NCI-H460 (cell line): Measurements from ENCODE around the gene RITA1. TPM values are rescaled to one million over a fixed set of nuclear protein-coding genes. Genes with fewer than 3 reads are reported as not detected.

Experiments
- DNase-seq: peaks from one replicate; pipeline ENCODE4 v3.0.0-alpha.2; 2016; ENCODE audit warnings: low read depth; ENCODE audit errors: extremely low read depth
- total RNA-seq: library from RNA; depleted of rRNA; stranded (reverse); fragments of >200 nt; shearing (Covaris generic); gene quantifications from 2 replicates; pipeline ENCODE4 v1.2.3, GENCODE V29; 2014

RITA1 gene
- total RNA-seq, 1 experiment from 2014 or later, result 22.3 TPM

DNA sequence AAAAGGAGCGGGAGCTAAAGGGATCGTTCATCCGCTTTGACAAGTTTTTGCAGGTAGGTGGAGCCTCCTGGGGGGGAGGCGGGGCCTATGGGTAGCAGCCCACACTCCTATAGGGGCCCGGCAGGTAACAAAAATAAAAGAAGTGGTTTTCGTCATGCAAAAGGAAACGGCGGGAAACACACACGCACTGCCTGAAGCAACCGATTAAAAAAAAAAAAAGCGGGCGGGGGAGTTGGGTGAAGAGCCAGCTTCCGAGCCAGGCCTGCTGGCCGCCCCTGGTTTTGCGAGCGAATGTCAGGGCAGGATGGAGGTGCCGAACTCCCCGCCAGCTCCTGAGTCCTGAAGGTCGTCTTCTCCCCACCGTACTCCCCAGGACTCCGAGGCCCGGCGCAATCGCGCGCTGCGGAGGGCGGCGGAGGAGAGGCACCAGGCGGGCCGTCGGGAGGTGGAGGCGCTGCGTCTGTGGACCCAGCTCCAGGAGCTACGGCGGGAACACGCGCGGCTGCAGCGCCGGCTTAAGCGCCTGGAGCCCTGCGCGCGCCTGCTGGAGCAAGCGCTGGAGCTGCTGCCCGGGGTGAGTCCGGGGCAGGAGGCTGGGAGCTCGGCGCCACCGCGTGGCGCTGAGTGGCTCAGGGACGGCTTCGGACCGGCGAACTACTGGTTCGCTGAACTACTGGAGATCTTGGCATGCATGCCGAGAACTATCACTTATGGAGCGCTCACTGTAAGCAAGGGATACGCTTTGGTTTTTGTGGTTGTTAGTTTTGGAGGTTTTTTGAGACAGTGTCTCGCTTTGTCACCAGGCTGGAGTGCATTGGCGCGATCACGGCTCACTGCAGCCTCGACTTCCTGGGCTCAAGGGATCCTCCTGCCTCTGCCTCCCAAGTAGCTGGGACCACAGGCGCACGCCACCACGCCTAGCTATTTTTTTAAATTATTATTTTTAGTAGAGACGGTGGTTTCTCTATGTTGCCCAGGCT, 32.4 kb upstream of the RITA1 start:
- DNase-seq, result peak; percentile 74

DNA sequence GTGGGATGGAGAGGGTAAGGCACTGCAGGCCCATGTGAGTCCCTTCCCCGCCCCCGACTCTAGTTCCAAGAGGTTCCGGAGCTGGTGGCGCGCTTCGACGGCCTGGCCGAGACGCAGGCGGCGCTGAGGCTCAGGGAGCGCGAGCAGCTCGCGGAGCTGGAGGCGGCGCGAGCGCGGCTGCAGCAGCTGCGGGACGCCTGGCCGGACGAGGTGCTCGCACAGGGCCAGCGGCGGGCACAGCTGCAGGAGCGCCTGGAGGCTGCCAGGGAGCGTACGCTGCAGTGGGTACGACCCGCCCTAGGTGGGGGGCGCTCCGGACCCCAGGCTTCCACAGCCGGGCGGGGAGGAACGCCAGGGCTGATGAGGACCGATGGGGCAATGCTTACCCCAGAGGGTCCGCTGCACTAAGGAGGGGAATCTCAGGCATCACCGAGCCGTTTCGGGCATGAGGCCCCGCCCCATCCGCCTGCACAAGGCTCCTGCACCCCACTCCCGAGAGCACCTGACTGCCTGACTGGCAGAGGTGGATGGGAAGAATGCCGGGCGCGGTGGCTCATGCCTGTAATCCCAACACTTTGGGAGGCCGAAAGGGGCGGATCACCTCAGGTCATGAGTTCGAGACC, 31.1 kb upstream of the RITA1 start:
- DNase-seq, result no peak

DNA sequence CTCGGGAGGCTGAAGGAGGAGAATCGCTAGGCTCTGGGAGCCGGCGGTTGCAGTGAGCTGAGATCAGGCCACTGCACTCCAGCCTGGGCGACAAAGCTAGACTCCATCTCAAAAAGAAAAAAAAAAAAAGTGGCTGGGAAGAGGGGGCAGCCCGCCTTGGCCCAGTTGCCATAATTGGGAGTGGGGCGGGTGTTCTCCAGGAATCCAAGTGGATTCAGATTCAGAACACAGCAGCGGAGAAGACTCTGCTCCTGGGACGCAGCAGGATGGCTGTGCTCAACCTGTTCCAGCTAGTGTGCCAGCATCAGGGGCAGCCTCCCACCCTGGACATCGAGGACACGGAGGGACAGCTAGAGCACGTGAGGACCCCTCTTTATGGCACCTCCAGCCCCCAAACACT, 30.5 kb upstream of the RITA1 start:
- DNase-seq, result no peak

DNA sequence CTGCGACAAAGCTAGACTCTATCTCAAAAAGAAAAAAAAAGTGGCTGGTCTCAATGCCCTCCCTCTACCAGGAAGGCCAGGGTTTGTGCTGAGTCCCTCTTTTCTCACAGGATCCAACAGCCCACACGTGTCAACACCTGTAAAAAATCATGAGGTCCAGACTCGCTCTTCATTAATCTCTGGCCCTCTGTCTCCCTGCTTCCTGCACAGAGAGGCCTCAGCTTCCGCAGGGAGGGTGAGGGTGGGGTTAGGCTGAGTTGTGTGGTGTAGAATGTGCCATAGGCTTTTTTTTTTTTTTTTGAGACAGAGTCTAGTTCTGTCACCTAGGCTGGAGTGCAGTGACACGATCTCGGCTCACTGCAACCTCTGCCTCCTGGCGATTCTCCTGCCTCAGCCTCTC, 29.9 kb upstream of the RITA1 start:
- DNase-seq, result no peak

DNA sequence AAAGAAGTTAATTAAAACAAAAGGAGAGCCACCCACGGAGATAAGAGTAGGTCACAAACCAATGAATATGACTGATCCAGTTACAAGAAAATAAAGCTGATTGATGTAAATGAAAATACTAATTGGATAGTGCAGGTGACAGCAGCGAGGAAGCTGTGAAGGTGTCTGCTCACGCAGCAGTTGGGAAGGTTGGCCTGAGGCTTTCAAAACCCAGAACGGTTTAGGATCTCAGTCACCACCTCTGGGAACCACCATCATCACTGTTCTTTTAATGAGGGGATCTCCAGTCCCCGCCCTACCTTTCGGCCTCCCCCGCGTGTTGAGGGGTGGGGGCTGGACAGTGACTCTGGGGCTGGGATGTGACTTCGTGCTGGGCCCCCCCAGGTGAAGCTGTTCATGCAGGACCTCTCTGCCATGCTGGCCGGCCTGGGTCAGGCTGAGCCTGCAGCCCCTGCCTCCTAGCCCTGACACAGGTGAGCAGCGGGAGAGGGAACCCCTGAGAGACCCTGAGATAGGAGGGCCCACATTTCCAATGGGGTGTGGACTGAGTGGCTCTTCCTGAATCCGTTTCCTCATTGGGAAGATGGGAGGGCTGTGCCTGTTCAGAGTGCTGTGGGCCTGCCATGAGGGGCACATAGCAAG, 28.2 kb upstream of the RITA1 start:
- DNase-seq, result no peak

DNA sequence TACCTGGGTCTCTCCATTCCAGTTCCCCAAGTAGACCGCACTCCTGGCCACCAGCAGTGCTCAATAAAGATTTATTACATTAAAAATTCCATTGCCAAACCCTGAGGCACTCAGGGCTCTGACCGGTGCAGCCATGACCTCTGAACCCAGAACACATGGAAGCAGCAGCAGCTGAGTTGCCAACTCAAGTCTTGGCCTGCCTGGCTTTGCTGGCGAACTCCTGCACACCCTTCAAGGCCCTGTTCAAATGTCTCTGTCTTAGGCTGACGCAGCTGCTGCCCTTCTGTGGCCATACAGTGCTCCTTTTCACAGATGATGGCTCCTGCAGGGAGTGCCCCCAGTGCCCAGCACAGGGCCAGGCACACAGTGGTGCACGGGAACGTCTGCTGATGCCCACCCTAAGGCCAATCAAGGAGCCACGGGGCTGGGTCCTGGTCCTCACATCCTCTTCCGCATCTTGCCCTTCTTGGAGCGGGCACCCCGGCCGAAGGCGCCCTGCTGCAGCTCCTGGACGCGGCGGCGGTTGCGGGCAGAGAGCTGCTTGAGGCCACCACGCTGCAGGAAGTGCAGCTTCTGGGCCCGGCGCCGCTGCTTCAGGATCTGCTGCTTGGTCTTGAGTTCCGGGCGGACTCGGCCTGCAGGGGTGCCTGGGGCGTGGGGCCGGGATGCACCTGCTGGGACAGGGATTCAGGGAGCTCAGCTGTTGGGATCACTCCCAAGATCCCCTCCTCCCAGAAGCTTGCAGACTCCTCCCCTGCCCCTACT, 26.9 kb upstream of the RITA1 start:
- DNase-seq, result no peak

DNA sequence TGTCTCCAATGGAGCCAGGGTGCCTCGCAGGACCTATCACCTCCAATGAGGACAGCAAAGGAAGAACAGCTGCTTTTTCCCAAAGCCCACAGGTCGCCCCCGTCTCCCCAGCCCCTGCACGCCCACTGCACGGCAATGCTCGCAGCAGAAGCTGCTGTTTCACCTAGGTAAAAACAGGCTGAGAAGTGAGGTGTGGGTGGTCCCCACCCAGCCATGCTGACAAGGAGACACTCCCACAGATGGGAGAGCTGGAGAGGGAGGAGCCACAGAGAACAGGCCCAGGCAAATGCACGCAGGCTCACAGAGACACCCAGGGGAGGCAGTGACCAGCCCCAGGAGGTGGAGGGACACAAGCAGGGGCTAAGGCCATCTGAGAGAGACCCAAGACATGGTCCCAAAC, 25.6 kb upstream of the RITA1 start:
- DNase-seq, result no peak

DNA sequence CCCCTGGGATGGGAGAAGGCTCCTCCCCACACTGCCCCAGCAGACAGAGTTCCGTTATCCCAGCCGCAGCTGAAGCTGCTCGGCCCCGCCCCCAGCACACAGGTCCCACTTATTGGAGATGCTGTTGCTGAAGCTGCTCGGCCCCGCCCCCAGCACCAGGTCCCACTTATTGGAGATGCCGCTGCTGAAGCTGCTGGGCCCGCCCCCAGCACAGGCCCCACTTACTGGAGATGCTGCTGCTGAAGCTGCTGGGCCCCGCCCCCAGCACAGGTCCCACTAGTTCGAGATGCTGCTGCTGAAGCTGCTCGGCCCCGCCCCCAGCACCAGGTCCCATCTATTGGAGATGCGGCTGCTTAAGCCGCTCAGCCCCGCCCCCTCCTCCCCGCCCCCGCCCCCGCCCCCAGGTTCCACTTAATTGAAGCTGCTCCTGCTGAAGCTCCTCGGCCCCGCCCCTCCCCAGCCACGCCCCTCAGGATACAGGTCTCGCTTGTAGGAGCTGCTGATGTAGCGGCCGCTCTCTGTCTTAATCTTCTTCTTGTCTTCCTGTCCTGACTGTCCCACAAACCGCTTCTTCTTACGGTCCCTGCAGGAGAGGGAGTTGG, 24.0 kb upstream of the RITA1 start:
- no peak for DNase-seq

DNA sequence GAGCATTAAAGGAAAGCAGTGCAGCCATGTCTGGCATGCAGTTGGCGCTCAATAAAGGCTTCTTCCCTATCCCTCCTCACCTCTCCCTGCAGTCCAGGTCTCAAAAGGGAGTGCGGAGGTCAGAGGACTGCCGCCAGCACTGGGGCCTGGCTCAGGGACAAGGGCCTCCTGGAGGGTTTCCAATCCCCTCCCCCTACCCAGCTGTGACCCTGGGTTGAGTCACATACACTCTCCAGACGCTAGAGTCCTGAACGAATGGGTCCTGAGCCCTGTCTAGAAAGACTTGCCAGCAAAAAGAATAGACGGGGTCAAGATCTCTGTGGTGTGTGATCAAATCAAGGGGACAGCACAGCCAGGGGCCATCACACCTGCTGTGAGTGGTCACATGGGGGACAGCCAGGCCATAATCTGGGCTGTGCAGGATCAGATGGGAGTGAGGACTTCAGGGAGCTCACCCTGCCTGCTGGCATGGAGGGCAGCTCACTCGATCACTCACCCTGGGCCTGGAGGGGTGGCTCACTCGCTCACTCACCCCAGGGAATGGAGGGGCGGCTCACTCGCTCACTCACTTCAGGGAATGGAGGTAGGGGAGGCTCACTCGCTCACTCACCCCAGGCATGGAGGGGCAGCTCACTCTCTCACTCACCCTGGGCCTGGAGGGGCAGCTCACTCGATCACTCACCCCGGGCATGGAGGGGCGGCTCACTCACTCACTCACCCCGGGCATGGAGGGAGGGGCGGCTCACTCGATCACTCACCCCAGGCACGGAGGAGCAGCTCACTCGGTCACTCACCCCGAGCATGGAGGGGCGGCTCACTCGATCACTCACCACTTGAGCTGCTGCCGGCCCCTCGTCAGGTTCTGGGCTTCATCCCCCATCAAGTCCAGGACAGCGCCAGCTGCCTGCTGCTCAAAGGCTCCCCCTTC, 23.2 kb upstream of the RITA1 start:
- DNase-seq, result no peak

DNA sequence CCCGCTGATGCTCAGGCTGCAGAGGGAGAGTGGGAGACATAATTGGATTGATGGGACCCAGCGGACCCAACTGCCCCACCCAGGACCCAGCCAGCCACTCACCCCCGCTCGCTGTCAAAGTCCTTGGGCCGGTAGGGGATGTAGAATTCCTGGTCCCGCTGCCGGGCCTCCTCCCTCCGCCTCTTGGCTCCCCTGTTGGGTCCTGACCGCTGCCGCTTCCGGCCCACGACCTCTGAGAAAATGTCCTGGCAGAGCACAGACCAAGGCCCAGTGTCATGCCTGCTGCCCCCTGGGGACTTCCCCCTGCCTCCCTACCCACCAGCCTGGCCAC, 22.5 kb upstream of the RITA1 start:
- no peak for DNase-seq

DNA sequence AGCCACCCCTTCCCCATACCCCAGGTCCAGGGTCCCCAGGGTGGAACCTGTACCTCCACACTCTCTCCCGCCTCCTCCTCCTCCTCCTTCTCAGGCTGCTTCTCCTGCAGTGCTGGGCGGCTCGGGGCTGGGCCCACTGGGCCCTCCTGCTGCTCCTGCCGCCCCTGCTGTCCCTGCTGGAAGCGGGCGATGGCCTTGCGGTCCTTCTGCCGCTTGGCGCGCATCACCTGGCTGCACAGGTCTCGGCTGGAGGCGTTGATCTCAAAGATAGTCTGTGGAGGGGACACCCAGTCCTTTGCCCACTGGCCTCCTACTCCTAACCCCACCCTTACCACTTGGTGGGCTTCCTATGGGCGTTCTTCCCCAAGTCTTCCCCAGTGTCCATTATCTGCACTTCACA, 21.5 kb upstream of the RITA1 start:
- DNase-seq, result no peak

DNA sequence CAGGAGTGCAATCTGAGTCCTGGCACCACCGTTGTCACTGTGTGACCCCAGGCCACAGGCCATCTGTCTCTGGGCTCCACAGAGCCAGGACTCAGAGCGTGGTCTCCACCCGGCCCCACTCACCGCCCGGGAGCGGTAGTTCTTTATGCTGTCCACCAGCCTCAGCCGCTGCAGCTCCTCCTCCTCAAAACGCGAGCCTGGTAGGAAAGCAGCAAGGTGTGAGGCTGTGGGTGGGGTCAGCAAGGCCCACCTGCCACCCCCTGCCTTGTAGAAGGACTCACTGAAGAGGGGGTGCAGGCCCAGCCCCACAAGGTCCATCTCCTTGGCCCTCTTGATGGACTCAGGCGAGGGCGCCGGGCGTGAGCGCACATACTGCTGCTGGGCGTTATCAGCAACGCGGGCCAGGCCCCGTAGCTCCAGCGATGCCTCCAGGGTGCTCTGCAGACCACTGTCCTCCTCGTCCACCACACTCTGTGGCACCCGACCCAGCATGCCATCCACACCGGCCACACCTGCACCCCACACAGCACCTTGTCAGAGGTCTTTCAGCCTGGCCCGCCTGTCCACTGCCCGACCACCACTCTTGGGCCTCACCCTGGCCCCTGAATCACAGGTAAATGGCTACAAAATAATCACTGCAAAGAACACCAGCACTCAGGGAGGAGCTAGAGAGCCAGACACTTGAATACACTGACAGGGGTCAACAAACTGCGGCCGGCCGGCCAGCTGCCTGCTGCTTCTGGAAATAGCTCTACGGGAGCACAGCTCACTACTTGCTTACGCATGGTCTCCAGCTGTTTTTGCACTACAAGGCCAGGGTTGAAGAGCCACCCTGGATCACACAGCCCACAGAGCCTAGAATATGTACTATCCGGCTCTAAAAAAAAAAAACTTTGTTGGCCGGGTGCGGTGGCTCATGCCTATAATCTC, 19.7 kb upstream of the RITA1 start:
- DNase-seq, result no peak

DNA sequence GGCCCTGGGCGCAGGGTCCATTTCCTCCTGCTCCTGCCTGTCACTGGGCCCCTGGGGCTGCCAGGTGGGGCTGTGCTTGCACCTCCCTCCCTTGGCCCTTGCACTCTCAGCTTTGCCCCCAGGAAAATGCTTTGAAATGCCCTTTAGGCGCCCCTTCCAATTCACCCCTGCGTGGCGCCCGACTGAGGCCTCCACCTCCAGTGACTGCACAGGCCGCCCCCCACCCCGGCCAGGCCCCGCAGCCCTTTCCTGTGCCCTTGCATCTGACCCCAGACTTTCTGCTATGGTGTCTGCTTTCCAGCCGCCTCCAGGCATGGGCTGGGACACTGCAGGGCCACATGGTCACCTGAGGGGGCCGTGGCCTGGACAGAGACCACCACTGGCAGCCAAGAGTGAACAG, 17.7 kb upstream of the RITA1 start:
- DNase-seq, result no peak

DNA sequence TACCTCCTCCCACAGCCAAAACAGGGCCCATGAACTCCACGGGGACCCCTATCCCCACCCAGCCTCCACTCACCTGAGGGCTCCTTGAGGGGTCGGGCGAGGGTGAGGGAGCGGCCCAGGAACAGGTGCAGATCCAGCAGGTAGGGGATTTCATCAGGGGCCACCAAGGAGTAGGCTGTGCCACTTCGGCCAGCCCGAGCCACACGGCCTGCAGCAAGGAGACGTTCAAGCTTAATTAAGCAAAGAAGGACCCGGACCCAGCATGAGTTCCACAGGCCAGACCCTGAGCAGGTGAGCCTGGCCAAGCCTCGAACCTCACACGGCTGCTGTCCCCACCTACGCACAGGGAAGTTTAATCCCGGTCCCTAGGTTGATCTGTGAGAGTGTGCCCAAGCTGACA, 15.8 kb upstream of the RITA1 start:
- DNase-seq, result no peak

DNA sequence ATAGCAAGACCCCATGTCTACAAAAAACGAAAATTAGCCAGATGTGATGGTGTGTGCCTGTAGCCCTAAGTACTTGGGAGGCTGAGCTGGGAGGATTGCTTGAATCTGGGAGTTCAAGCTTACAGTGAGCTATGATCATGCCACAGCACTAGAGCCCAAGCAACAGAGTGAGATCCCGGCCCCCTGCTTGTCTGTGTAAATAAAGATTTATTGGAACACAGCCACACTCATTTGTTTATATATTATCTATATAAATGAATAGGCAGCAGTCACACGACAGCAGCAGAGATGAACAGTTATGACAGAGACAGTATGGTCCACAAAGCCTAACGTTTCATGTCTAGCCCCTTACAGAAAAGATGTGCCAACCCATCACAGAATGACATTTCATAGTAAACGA, 15.1 kb upstream of the RITA1 start:
- no peak for DNase-seq

DNA sequence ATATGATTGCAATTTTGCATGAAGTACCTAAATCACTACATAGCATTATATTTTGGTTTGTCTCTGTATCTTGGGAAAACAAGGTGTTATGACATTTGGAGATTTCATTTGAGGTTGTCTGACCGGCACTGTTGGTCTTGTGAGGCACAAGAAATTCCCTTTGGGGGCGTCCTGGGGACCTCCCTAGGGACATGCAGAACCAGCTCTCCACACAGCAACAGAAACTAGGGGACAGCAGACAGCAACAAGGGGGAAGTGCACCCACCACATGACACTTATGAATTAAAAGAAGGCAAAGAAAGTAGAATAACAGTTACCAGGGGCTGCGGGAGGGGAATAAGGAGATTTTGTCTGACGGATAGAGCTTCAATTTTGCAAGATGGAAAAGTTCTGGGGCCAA, 14.6 kb upstream of the RITA1 start:
- no peak for DNase-seq

DNA sequence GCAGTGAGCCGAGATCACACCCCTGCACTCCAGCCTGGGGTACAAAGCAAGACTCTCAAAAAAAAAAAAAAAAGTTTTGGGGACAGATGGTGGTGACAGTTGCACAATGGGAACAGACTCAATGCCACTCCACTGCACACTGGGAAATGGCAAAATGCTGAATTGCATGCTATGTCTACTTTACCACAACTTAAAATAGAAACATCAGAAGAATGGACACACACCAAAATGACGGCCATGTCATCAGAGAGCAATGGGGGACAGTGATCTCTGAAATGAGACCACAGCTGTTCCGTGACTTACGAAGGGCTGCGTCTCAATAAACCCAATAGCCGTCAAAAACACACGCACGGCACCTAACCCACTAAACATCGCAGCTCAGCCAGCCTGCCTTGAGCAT, 14.0 kb upstream of the RITA1 start:
- no peak for DNase-seq

DNA sequence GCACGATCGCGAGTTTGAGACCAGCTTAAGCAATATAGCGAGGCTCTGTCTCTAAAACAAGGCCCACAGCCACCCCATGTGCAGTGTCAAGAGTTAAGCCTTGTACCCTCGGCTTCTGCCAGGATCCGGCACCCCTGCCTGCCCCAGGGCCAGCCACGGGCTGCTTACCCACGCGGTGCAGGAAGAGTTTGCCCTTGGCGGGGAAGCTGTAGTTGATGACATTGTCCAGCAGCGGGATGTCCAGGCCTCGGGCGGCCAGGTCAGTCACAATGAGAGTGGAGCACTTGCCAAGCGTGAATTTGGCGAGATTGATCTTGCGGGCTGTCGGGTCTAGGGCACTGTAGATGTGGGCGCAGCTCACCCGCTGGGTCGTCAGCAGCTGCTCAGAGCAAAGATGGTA, 13.3 kb upstream of the RITA1 start:
- no peak for DNase-seq
